HepG2 (cell line): Measurements from ENCODE around the gene TTPAL. TPM values are rescaled to one million over a fixed set of nuclear protein-coding genes. Genes with fewer than 3 reads are reported as not detected.

Source experiments
- ATM ChIP-seq: fragments of 450-650 bp; IDR thresholded peaks from 2 replicates; pipeline ENCODE4 v1.7.1; 2017; ENCODE audit warnings: mild to moderate bottlenecking, borderline replicate concordance
- CAMTA2 ChIP-seq: sonication (generic); formaldehyde crosslinking; IDR thresholded peaks from 2 replicates; pipeline ENCODE4 v1.4.0; 2020; ENCODE audit warnings: mild to moderate bottlenecking, missing genetic modification reagents, borderline replicate concordance
- CEBPG ChIP-seq: IDR thresholded peaks from 2 replicates; pipeline ENCODE4 v1.6.1; 2016
- ELK4 ChIP-seq: sonication (generic); formaldehyde crosslinking; IDR thresholded peaks from 2 replicates; pipeline ENCODE4 v1.9.0; 2021; ENCODE audit warnings: missing genetic modification reagents, borderline replicate concordance
- PTBP1 ChIP-seq: fragments of 200-400 bp; formaldehyde crosslinking; IDR thresholded peaks from 2 replicates; pipeline ENCODE4 v1.6.1; 2018; ENCODE audit warnings: low read length, low read depth; ENCODE audit not compliant: poor library complexity, severe bottlenecking
- SCMH1 ChIP-seq: sonication (generic); formaldehyde crosslinking; IDR thresholded peaks from 2 replicates; pipeline ENCODE4 v1.9.0; 2021; ENCODE audit warnings: missing genetic modification reagents, mild to moderate bottlenecking, borderline replicate concordance
- SP5 ChIP-seq: IDR thresholded peaks from 2 replicates; pipeline ENCODE4 v1.6.1; 2016; ENCODE audit warnings: low read depth, borderline replicate concordance
- THAP11 ChIP-seq: IDR thresholded peaks from 2 replicates; pipeline ENCODE4 v1.6.1; 2016; ENCODE audit warnings: missing biosample characterization, missing genetic modification reagents
- ZBTB49 ChIP-seq: sonication (generic); formaldehyde crosslinking; IDR thresholded peaks from 2 replicates; pipeline ENCODE4 v1.4.0; 2020; ENCODE audit warnings: missing genetic modification reagents, borderline replicate concordance
- ZNF232 ChIP-seq: sonication (generic); formaldehyde crosslinking; IDR thresholded peaks from 2 replicates; pipeline ENCODE4 v1.4.0; 2020; ENCODE audit warnings: missing genetic modification reagents, borderline replicate concordance
- ZNF3 ChIP-seq: IDR thresholded peaks from 2 replicates; pipeline ENCODE4 v1.7.0; 2017; ENCODE audit warnings: inconsistent platforms
- ZNF354B ChIP-seq: sonication (generic); formaldehyde crosslinking; IDR thresholded peaks from 2 replicates; pipeline ENCODE4 v1.8.0; 2022; ENCODE audit warnings: mild to moderate bottlenecking, missing genetic modification reagents
- ZNF383 ChIP-seq: sonication (generic); formaldehyde crosslinking; IDR thresholded peaks from 2 replicates; pipeline ENCODE4 v1.4.0; 2020; ENCODE audit warnings: missing genetic modification reagents, mild to moderate bottlenecking, borderline replicate concordance
- ZNF496 ChIP-seq: sonication (generic); formaldehyde crosslinking; IDR thresholded peaks from 2 replicates; pipeline ENCODE4 v1.8.1; 2023; ENCODE audit warnings: mild to moderate bottlenecking, moderate library complexity, missing genetic modification reagents; ENCODE audit not compliant: insufficient replicate concordance
- ZNF737 ChIP-seq: sonication (generic); formaldehyde crosslinking; IDR thresholded peaks from 2 replicates; pipeline ENCODE4 v1.5.0; 2020; ENCODE audit warnings: missing genetic modification reagents, mild to moderate bottlenecking, borderline replicate concordance
- ZSCAN22 ChIP-seq: sonication (generic); formaldehyde crosslinking; IDR thresholded peaks from 2 replicates; pipeline ENCODE4 v1.4.0; 2020; ENCODE audit warnings: mild to moderate bottlenecking, missing genetic modification reagents
- polyA plus RNA-seq, 8 experiments: library from polyadenylated mRNA; depleted of rRNA in 3 of 8; stranded (reverse) in 7 of 8; unstranded in 1 of 8; fragments of >200 nt; fragmentation: Illumina TruSeq in 4 of 8; extraction: Trizol in 4 of 8; gene quantifications; 2 replicates each; pipeline versions ENCODE4 v1.2.1 to v1.2.3, GENCODE V29; 2011 to 2016; ENCODE audit warnings: low read depth in 4 of 8, missing spikeins in 1 of 8, mixed read lengths in 1 of 8; ENCODE audit not compliant: insufficient read depth in 1 of 8
- total RNA-seq, 5 experiments: library from RNA; depleted of rRNA; stranded (reverse); fragments of >200 nt; fragmentation: Illumina TruSeq; extraction: Trizol; gene quantifications; 2 replicates each; pipeline ENCODE4 v1.2.3, GENCODE V29; 2016; ENCODE audit warnings: low read depth in 1 of 5
- TF ChIP-seq, protein P1 (sequence below): sonication (generic); formaldehyde crosslinking; IDR thresholded peaks from 2 replicates; pipeline ENCODE4 v1.5.0; 2020; ENCODE audit warnings: missing genetic modification reagents
- TF ChIP-seq, protein P2 (sequence below): sonication (generic); formaldehyde crosslinking; IDR thresholded peaks from 2 replicates; pipeline ENCODE4 v1.4.0; 2020; ENCODE audit warnings: missing genetic modification reagents
- TF ChIP-seq, protein P3 (sequence below): sonication (generic); formaldehyde crosslinking; IDR thresholded peaks from 2 replicates; pipeline ENCODE4 v1.4.0; 2020; ENCODE audit warnings: mild to moderate bottlenecking, low read depth, missing genetic modification reagents
- TF ChIP-seq, protein P4 (sequence below): sonication (generic); formaldehyde crosslinking; IDR thresholded peaks from 2 replicates; pipeline ENCODE4 v1.5.0; 2020; ENCODE audit warnings: missing genetic modification reagents
- TF ChIP-seq, protein P5 (sequence below): sonication (generic); IDR thresholded peaks from 2 replicates; pipeline ENCODE4 v1.6.1; 2016; ENCODE audit warnings: low read depth, borderline replicate concordance

Gene TTPAL
- total and polyA plus RNA-seq, 2 of the 13 experiments (the other 11 are each of a cell fraction or from before 2014, with no cell fraction given), result 4.3 to 18.8 TPM

DNA sequence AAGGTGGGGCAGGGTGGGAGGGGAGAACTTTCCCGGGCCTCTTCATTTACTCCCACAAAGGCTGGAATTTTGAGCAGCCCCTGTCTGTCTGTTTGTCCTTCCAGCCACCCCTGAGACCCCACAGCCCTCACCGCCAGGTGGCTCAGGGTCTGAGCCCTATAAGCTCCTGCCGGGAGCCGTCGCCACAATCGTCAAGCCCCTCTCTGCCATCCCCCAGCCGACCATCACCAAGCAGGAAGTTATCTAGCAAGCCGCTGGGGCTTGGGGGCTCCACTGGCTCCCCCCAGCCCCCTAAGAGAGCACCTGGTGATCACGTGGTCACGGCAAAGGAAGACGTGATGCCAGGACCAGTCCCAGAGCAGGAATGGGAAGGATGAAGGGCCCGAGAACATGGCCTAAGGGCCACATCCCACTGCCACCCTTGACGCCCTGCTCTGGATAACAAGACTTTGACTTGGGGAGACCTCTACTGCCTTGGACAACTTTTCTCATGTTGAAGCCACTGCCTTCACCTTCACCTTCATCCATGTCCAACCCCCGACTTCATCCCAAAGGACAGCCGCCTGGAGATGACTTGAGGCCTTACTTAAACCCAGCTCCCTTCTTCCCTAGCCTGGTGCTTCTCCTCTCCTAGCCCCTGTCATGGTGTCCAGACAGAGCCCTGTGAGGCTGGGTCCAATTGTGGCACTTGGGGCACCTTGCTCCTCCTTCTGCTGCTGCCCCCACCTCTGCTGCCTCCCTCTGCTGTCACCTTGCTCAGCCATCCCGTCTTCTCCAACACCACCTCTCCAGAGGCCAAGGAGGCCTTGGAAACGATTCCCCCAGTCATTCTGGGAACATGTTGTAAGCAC lies 46.0 kb upstream of the TTPAL start (continued):
- TF ChIP-seq, protein P1, sequence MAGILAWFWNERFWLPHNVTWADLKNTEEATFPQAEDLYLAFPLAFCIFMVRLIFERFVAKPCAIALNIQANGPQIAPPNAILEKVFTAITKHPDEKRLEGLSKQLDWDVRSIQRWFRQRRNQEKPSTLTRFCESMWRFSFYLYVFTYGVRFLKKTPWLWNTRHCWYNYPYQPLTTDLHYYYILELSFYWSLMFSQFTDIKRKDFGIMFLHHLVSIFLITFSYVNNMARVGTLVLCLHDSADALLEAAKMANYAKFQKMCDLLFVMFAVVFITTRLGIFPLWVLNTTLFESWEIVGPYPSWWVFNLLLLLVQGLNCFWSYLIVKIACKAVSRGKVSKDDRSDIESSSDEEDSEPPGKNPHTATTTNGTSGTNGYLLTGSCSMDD, result no peak
- no peak for TF ChIP-seq ZSCAN22
- no peak for TF ChIP-seq ZNF383 (CRISPR knock-in tag)
- TF ChIP-seq, protein P2, sequence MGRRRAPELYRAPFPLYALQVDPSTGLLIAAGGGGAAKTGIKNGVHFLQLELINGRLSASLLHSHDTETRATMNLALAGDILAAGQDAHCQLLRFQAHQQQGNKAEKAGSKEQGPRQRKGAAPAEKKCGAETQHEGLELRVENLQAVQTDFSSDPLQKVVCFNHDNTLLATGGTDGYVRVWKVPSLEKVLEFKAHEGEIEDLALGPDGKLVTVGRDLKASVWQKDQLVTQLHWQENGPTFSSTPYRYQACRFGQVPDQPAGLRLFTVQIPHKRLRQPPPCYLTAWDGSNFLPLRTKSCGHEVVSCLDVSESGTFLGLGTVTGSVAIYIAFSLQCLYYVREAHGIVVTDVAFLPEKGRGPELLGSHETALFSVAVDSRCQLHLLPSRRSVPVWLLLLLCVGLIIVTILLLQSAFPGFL (CRISPR knock-in tag), result no peak
- no peak for TF ChIP-seq SCMH1 (CRISPR knock-in tag)
- no peak for TF ChIP-seq CEBPG (CRISPR knock-in tag)
- TF ChIP-seq ZNF232 (CRISPR knock-in tag), result peak; percentile 34; the same call in 1 of the 2 replicates
- no peak for TF ChIP-seq ZNF496
- no peak for TF ChIP-seq ZNF3
- TF ChIP-seq SP5 (CRISPR knock-in tag), result no peak
- TF ChIP-seq PTBP1, result peak; percentile 85
- TF ChIP-seq ATM, result no peak
- TF ChIP-seq, protein P3, sequence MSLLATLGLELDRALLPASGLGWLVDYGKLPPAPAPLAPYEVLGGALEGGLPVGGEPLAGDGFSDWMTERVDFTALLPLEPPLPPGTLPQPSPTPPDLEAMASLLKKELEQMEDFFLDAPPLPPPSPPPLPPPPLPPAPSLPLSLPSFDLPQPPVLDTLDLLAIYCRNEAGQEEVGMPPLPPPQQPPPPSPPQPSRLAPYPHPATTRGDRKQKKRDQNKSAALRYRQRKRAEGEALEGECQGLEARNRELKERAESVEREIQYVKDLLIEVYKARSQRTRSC (CRISPR knock-in tag), result no peak
- TF ChIP-seq, protein P4, sequence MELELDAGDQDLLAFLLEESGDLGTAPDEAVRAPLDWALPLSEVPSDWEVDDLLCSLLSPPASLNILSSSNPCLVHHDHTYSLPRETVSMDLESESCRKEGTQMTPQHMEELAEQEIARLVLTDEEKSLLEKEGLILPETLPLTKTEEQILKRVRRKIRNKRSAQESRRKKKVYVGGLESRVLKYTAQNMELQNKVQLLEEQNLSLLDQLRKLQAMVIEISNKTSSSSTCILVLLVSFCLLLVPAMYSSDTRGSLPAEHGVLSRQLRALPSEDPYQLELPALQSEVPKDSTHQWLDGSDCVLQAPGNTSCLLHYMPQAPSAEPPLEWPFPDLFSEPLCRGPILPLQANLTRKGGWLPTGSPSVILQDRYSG (CRISPR knock-in tag), result no peak
- TF ChIP-seq ZNF737 (CRISPR knock-in tag), result 0 out of 2 replicates have a peak, but pooled peaks have one; percentile 48
- no peak for TF ChIP-seq THAP11 (CRISPR knock-in tag)
- TF ChIP-seq ZNF354B, result no peak
- no peak for TF ChIP-seq ZBTB49 (CRISPR knock-in tag)
- no peak for TF ChIP-seq CAMTA2
- TF ChIP-seq, protein P5, sequence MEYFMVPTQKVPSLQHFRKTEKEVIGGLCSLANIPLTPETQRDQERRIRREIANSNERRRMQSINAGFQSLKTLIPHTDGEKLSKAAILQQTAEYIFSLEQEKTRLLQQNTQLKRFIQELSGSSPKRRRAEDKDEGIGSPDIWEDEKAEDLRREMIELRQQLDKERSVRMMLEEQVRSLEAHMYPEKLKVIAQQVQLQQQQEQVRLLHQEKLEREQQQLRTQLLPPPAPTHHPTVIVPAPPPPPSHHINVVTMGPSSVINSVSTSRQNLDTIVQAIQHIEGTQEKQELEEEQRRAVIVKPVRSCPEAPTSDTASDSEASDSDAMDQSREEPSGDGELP, result no peak
- TF ChIP-seq ELK4 (CRISPR knock-in tag), result no peak
